Measurements from ENCODE around the gene TRAM2.

DNA sequence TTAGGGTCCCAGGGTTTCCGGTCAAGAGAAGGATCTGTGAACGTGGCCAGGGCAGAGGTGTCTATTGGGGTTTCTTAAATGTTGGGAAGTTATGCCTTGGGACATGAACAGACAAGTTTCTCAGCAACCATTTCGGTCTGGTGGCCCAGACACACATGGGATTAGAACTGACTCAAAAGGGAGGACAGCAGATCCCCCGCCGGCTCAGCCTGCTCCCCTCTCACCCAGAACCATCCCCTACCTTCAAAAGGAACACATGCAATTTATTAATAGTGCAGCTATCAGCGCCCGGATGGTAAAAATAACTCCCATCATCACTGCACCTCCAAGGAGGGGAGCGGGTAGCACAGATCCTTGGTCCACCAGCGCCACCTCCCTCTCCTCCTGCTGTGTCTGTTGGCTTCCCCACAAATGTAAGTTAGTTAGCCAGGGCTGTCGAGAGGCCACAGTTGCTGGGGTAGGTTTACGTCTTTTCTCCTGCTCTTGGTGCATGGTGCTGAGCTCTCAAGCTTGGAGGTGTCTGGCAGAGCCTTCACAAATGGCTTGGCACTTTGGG, 77.1 kb downstream of the TRAM2 start:
- TF ChIP-seq, protein P1, sequence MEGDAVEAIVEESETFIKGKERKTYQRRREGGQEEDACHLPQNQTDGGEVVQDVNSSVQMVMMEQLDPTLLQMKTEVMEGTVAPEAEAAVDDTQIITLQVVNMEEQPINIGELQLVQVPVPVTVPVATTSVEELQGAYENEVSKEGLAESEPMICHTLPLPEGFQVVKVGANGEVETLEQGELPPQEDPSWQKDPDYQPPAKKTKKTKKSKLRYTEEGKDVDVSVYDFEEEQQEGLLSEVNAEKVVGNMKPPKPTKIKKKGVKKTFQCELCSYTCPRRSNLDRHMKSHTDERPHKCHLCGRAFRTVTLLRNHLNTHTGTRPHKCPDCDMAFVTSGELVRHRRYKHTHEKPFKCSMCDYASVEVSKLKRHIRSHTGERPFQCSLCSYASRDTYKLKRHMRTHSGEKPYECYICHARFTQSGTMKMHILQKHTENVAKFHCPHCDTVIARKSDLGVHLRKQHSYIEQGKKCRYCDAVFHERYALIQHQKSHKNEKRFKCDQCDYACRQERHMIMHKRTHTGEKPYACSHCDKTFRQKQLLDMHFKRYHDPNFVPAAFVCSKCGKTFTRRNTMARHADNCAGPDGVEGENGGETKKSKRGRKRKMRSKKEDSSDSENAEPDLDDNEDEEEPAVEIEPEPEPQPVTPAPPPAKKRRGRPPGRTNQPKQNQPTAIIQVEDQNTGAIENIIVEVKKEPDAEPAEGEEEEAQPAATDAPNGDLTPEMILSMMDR (IDR thresholded peaks at IDR 0.05; ENCODE audit: low read length), result peak; percentile 38; the same call in 1 of the 2 replicates
- TF ChIP-seq EZH2 (IDR thresholded peaks at IDR 0.05; ENCODE audit: borderline replicate concordance, low read length), result no peak

All from OCI-LY1 (cell line).